Measurements from ENCODE around the gene FBLN7. TPM values are rescaled to one million over a fixed set of nuclear protein-coding genes. Genes with fewer than 3 reads are reported as not detected.
A peak's percentile ranks its signal among the peaks of the same experiment; 100 is the strongest.

Gene FBLN7
- total RNA-seq, 3 donors from 2014 or later: 0.72 to 2.2 (median 0.94) TPM

DNA sequence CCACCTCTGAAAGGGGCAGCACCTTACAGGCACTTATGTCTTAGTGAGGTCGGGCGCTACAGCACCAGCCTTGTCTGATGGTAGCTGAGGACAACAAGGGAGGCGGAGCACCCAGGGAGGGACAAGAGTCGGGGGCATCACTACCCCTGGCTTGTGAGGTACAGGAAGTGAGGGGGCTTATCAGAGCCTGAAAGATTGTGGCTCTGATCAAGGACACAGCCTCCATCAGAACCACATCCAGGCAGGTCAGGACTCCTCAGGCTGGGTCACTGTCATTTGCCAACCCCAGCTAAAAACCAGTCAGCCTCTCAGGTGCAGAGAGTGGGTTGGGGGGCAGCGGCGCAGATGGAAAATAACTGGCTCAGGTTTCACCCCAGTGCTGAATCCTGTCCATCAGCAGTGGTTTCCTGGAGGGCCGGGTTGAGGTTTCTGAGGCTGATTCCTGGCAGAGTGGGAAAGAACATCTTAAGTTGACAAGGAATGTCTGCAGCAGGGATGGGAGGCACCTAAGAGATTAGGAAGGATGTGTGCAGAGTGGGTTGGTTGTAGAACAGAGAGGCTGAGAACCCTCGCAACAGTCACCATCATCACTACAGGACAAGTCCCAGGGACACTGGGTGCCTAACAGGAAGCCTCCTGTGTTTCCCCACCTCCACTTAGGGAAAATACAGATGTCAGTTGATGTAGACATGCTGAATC lies 45.3 kb downstream of the FBLN7 start:
- no peaks in the 10 kb centered on the region for H3K36me3 ChIP-seq (ENCODE audit: low read depth)
- TF ChIP-seq, protein P1, sequence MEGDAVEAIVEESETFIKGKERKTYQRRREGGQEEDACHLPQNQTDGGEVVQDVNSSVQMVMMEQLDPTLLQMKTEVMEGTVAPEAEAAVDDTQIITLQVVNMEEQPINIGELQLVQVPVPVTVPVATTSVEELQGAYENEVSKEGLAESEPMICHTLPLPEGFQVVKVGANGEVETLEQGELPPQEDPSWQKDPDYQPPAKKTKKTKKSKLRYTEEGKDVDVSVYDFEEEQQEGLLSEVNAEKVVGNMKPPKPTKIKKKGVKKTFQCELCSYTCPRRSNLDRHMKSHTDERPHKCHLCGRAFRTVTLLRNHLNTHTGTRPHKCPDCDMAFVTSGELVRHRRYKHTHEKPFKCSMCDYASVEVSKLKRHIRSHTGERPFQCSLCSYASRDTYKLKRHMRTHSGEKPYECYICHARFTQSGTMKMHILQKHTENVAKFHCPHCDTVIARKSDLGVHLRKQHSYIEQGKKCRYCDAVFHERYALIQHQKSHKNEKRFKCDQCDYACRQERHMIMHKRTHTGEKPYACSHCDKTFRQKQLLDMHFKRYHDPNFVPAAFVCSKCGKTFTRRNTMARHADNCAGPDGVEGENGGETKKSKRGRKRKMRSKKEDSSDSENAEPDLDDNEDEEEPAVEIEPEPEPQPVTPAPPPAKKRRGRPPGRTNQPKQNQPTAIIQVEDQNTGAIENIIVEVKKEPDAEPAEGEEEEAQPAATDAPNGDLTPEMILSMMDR (IDR thresholded peaks at IDR 0.05): no peak
- H3K4me1 ChIP-seq (ENCODE audit: low read depth): no peaks in the 10 kb centered on the region
- DNase-seq (no peak), ATAC-seq (no peak)
- intact Hi-C loops (cut with DNase I, micrococcal nuclease): no loop called here
- H3K9me3 ChIP-seq: no peaks in the 10 kb centered on the region
- H3K4me3 ChIP-seq: no peak overlapping the region

DNA sequence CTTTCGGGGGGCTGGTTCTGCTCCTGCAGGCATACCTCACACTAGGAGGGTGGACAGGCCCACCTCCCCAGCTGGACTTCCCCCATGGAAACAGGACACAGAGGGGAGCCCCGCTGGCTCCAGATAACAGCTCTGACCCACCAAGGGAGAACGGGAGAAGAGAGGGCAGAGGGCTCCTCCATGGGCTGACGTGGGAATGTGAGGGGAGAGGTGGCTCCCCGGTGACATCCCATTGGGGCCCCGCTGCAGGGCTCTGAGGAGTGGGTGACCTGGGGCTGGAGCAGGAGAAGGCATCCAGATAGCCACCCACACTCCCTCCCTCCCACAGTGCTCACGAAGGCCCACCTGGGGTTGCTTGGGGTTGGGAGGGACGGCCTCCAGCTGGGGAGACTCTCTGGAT lies 45.9 kb downstream of the FBLN7 start:
- Histone ChIP-seq H3K4me1 (ENCODE audit: low read depth) (no peaks in the 10 kb centered on the region), H3K36me3 (ENCODE audit: low read depth) (no peaks in the 10 kb centered on the region), H3K4me3 (no peak overlapping the region), H3K9me3 (no peaks in the 10 kb centered on the region)
- ATAC-seq (no peak), DNase-seq (no peak)
- intact Hi-C loops (cut with DNase I, micrococcal nuclease): no loop called here
- TF ChIP-seq, protein P1 (IDR thresholded peaks at IDR 0.05): no peak

DNA sequence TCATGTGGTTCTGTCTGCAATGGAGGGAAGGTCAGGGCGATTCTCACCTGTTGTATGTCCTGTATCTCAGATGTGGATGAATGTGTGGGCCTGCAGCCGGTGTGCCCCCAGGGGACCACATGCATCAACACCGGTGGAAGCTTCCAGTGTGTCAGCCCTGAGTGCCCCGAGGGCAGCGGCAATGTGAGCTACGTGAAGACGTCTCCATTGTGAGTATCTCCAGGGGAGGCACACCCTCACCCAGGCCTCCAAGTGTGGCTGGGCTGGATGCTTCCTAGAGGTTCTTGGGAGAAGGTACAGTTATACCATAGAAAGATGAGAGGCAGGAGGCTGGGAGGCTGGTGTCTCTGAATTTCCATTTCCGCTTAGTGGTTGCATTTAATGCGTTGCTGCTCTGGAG lies 46.9 kb downstream of the FBLN7 start:
- Histone ChIP-seq H3K9me3 (no peaks in the 10 kb centered on the region), H3K4me3 (no peak overlapping the region), H3K36me3 (ENCODE audit: low read depth) (no peaks in the 10 kb centered on the region), H3K4me1 (ENCODE audit: low read depth) (no peaks in the 10 kb centered on the region)
- ATAC-seq: no peak
- TF ChIP-seq, protein P1 (IDR thresholded peaks at IDR 0.05): no peak
- intact Hi-C loops (cut with DNase I, micrococcal nuclease): no loop called here
- no peak for DNase-seq

DNA sequence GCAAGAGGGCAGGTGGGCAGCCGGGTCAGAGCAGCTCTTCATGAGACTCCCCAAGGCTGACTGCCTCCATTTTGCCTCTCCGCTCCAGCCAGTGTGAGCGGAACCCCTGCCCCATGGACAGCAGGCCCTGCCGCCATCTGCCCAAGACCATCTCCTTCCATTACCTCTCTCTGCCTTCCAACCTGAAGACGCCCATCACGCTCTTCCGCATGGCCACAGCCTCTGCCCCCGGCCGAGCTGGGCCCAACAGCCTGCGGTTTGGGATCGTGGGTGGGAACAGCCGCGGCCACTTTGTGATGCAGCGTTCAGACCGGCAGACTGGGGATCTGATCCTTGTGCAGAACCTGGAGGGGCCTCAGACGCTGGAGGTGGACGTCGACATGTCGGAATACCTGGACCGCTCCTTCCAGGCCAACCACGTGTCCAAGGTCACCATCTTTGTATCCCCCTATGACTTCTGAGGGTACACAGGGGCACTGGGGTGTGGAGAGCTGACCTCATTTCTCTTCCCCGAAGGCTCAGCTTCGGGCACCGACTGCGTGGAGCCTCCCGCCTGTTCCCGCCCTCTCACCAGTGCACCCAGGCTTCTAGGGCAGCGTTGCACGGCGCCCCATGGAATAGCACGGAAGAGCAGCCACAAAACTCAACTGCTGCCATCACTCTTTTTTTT lies 49.0 kb downstream of the FBLN7 start:
- ATAC-seq (no peak), DNase-seq (no peak)
- TF ChIP-seq, protein P1 (IDR thresholded peaks at IDR 0.05): no peak
- Histone ChIP-seq H3K4me1 (ENCODE audit: low read depth) (no peaks in the 10 kb centered on the region), H3K4me3 (no peak overlapping the region), H3K9me3 (no peaks in the 10 kb centered on the region), H3K36me3 (ENCODE audit: low read depth) (no peaks in the 10 kb centered on the region)
- intact Hi-C loops (cut with DNase I, micrococcal nuclease): no loop called here

DNA sequence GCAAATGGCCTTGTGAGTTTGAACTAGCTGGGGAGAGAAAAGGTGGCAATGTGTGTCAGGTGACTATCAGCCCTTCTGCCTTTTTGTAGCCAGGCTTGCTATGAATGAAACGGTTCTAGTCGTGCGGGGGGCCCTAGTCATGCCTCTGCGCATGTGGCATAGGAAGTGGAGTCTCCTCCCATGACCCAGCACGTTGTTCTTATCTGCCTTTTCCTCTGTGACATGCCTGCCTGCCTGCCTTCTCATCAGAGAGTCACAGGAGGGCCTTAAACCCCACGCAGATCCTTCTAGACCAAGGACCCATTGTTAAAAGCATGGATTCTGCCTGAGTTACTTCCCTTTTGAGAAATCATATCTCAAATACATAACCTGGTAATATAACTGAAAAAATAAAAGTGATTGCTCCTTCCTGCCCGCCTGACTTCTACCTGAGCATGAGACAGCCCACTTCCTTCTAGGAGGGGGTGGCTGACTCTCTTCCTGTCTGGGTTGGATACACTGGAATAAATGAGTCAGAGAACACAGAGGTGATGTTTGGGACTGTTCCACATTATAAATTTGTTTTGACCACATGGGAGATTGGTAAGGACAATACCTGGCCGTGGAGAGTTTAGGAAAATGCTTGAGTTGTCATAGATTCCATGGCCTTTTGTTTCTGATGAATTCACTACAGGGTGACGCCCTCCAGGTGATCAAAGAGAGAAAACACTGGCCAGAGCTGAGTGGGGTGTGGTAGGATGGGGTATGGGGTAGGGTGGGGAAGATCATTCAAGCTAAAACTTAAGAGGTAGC lies 49.8 kb downstream of the FBLN7 start:
- no peaks in the 10 kb centered on the region for H3K4me1 ChIP-seq (ENCODE audit: low read depth)
- H3K36me3 ChIP-seq (ENCODE audit: low read depth): no peaks in the 10 kb centered on the region
- H3K4me3 ChIP-seq: no peak overlapping the region
- TF ChIP-seq, protein P1 (IDR thresholded peaks at IDR 0.05): no peak
- peak in 2 of 3 donors; percentile 25 to 59 for DNase-seq
- intact Hi-C loops (cut with DNase I, micrococcal nuclease): no loop called here
- H3K9me3 ChIP-seq: no peaks in the 10 kb centered on the region
- peak; percentile 90 for ATAC-seq
